Colonic mucosa (tissue), 4 donors: ENCODE results near the gene ASPRV1. TPM values are rescaled to one million over a fixed set of nuclear protein-coding genes. Genes with fewer than 3 reads are reported as not detected.
"Not testable (repeated sequence)": the region's sequence is repeated elsewhere in the genome, so short reads cannot be mapped to it uniquely, and the experiment has no call there.

Source experiments
- DNase-seq: peaks from one replicate; pipeline ENCODE4 v3.0.0-alpha.2; 2020
- H3K27ac ChIP-seq: fragments of 200-600 bp; one replicate; pipeline ENCODE4 v1.8.0; 2021
- H3K27me3 ChIP-seq: fragments of 200-600 bp; one replicate; pipeline ENCODE4 v1.8.0; 2021
- H3K36me3 ChIP-seq: fragments of 200-600 bp; one replicate; pipeline ENCODE4 v1.8.0; 2021
- H3K4me1 ChIP-seq: fragments of 200-600 bp; one replicate; pipeline ENCODE4 v1.8.0; 2021; ENCODE audit warnings: mild to moderate bottlenecking
- H3K4me3 ChIP-seq: fragments of 200-600 bp; one replicate; pipeline ENCODE4 v1.8.0; 2021
- H3K9ac ChIP-seq, 2 donors: one replicate each; pipeline ENCODE4 v1.7.0; 2013; ENCODE audit warnings: control low read depth in 2 of 2, low read depth in 2 of 2, low read length in 2 of 2
- H3K9me3 ChIP-seq: fragments of 200-600 bp; one replicate; pipeline ENCODE4 v1.8.0; 2021
- intact Hi-C: fragments of 100-400 bp; cut with DNase I; formaldehyde crosslinking; loops from one replicate; pipeline ENCODE4 v1.14.1; 2022
- total RNA-seq, 2 donors: library from RNA; stranded (reverse); fragmentation: NEBNext Ultra II Directional in 1 of 2; extraction: Animal tissue kit (Norgen Biotek cat#: 25700) in 1 of 2; gene quantifications; one replicate each; pipeline ENCODE4 v1.2.1, GENCODE V29; 2021
- TF ChIP-seq, protein P1 (sequence below): fragments of 200-600 bp; IDR thresholded peaks from one replicate; pipeline ENCODE4 v1.8.0; 2022; ENCODE audit warnings: antibody characterized with exemption, mild to moderate bottlenecking
- donor health status: healthy.
- donor health status: DM: no; HTN: no; CAD: no.
- donor health status: DM: no; HTN: no; CAD: no.

ASPRV1 gene
- total RNA-seq, 2 donors from 2014 or later, result 0.40 to 0.82 TPM

DNA sequence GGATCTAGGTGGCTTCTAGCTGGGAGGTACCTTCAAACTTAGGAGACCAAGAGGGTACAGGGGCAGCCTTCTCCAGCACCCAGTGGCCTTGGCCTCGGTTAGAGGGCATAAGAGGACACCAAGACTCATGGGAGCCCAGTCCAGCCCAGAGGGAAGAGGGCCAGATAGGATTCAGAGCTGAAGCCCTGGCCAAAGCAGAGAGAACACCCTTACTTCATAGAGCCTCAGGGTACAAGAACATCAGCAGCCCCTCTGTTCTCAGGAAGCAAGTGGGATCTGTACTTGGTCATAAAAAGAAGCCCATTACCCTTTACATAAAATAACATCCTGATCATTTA lies 45.0 kb upstream of the ASPRV1 start:
- intact Hi-C loops, result no loop called here
- Histone ChIP-seq H3K36me3 (no peaks in the 10 kb centered on the region), H3K27me3 (no peaks in the 10 kb centered on the region), H3K9ac (no peak overlapping the region), H3K27ac (no peak overlapping the region), H3K9me3 (no peaks in the 10 kb centered on the region), H3K4me3 (no peak overlapping the region), H3K4me1 (peaks cover 5% of the 10 kb centered on the region)
- no peak for DNase-seq
- TF ChIP-seq, protein P1, sequence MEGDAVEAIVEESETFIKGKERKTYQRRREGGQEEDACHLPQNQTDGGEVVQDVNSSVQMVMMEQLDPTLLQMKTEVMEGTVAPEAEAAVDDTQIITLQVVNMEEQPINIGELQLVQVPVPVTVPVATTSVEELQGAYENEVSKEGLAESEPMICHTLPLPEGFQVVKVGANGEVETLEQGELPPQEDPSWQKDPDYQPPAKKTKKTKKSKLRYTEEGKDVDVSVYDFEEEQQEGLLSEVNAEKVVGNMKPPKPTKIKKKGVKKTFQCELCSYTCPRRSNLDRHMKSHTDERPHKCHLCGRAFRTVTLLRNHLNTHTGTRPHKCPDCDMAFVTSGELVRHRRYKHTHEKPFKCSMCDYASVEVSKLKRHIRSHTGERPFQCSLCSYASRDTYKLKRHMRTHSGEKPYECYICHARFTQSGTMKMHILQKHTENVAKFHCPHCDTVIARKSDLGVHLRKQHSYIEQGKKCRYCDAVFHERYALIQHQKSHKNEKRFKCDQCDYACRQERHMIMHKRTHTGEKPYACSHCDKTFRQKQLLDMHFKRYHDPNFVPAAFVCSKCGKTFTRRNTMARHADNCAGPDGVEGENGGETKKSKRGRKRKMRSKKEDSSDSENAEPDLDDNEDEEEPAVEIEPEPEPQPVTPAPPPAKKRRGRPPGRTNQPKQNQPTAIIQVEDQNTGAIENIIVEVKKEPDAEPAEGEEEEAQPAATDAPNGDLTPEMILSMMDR, result no peak

DNA sequence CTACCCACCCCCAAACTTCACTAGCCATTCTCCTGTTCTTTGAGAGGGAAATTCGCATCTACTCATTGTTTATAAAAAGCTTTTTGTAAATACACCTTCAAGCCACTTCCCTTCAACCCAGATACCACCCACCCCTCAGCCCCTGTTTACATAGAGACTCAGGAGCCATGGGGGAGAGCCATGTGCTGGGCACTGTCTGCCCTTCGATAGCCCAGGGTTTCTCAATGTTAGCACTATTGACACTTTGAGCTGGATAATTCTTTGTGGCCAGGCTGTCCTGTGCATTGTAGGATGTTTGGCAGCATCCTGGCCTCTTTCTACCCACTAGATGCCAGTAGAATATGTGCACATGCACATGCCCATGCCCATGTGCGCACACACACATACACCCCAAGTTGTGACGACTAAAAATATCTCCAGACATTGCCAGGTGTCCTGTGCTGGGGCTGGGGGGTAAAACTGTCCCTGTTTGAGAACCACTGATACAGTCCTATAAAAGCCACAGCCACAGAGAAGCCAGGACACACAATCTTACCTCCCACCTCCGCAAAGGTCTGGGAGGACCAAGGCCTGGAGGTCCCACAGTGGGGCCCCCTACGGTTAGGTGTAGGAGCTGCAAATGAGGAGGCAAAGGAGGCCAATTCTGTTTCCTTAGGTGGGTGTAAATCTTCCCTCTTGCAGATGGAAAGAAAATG lies 44.5 kb upstream of the ASPRV1 start:
- no peaks in the 10 kb centered on the region for H3K27me3 ChIP-seq
- intact Hi-C loops, result no loop called here
- peaks cover 5% of the 10 kb centered on the region for H3K4me1 ChIP-seq
- H3K9ac ChIP-seq, result no peak overlapping the region
- TF ChIP-seq, protein P1, result no peak
- no peak for DNase-seq
- no peaks in the 10 kb centered on the region for H3K36me3 ChIP-seq
- H3K27ac ChIP-seq, result no peak overlapping the region
- no peak overlapping the region for H3K4me3 ChIP-seq
- no peaks in the 10 kb centered on the region for H3K9me3 ChIP-seq

DNA sequence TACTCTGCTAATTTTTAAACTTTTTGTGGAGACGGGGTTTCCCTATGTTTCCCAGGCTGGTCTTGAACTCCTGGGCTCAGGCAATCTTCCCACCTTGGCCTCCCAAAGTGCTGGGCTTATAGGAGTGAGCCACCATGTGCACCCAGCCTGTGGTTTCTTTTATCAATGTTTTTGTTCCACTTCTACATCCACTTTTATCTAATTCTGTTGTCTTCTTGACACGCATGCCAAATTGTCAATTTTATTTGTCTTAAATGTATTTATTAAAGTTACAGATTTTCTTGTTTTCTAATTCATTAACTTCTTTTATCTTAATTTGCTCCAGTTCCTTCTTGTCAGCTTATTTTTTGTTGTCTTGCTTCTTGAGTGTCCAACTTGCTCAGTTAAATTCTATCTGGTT lies 43.8 kb upstream of the ASPRV1 start:
- intact Hi-C loops, result no loop called here
- TF ChIP-seq, protein P1, result no peak
- no peak overlapping the region for H3K4me3 ChIP-seq
- H3K27ac ChIP-seq, result no peak overlapping the region
- no peaks in the 10 kb centered on the region for H3K9me3 ChIP-seq
- no peak for DNase-seq
- no peaks in the 10 kb centered on the region for H3K27me3 ChIP-seq
- no peaks in the 10 kb centered on the region for H3K36me3 ChIP-seq
- H3K4me1 ChIP-seq, result peaks cover 5% of the 10 kb centered on the region
- H3K9ac ChIP-seq, result no peak overlapping the region

DNA sequence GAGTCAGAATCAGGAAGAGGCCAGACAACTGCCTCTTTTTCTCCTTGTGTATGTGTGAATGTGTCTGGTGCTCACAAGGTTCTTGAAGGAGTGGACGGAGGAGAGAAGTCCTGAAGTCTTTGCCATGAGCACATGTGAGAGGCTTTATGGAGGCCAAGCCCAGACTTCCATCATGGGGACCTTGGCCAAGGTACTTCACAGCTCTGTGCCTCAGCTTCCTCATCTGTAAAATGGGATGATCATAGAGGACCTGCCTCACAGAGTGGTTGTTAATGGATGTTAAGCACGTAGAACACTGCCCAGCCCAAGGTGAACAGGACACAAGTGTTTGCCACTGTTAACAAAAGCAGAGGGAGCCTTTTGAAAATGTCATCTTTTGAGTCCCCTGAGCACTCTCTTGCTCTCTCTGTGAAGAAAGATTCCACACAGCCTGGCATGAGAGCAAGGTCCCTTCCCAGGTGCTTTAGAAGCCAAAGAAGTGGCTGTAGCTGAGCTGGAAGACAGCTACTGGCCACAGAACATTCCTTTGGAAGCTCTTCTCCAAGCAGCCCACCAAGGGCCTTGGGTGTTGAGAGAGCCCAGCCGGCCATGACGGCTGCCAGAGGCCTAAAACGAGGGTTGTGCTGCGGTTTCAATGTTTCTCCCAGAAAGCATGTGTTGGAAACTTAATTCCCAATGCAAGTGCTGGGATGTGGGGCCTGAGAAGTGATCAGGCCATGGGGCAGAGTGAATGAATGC lies 41.8 kb upstream of the ASPRV1 start:
- DNase-seq, result no peak
- TF ChIP-seq, protein P1, result no peak

DNA sequence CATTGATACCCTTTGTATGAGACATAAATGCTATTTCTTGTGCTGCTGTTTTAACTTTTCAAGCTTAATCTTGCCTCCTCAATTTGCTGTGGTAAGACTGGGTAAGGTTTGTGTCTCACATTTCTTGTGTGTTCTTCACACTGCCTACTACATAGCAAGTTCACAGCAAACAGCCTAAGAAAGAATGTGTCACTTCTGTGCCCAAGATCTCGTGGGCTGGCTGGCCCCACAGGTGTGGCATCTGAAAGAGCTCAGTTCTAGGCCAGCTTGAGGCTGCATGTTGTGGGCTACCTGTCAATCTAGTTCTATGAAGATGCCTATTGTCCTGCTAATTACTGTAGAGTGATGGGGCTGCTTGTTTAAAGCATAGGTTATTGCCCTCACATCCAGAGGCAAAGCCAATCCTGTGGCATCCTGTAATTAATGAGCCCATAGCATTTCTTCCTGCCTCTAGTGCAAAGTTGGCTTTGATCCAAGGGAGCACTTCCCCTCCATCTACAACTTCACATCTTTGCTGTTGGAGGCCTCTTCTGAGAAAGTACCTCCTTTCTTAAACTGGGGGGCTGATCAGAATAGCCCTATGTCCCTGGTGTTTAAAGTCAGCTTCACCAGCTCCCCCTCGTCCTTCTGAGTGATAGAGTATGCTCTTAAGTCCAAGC lies 40.9 kb upstream of the ASPRV1 start:
- H3K27me3 ChIP-seq, result no peaks in the 10 kb centered on the region
- no peak for DNase-seq
- H3K4me3 ChIP-seq, result no peak overlapping the region
- no peaks in the 10 kb centered on the region for H3K36me3 ChIP-seq
- intact Hi-C loops, result no loop called here
- no peaks in the 10 kb centered on the region for H3K4me1 ChIP-seq
- TF ChIP-seq, protein P1, result no peak
- H3K9me3 ChIP-seq, result no peaks in the 10 kb centered on the region
- no peak overlapping the region for H3K9ac ChIP-seq
- H3K27ac ChIP-seq, result no peak overlapping the region

More for the DNA sequence above, 41.8 kb upstream of the ASPRV1 start:
- H3K9me3 ChIP-seq, result no peaks in the 10 kb centered on the region
- H3K36me3 ChIP-seq, result no peaks in the 10 kb centered on the region
- intact Hi-C loops, result no loop called here
- H3K27me3 ChIP-seq, result no peaks in the 10 kb centered on the region
- H3K27ac ChIP-seq, result no peak overlapping the region
- no peaks in the 10 kb centered on the region for H3K4me1 ChIP-seq
- H3K9ac ChIP-seq, result no peak overlapping the region
- H3K4me3 ChIP-seq, result no peak overlapping the region

DNA sequence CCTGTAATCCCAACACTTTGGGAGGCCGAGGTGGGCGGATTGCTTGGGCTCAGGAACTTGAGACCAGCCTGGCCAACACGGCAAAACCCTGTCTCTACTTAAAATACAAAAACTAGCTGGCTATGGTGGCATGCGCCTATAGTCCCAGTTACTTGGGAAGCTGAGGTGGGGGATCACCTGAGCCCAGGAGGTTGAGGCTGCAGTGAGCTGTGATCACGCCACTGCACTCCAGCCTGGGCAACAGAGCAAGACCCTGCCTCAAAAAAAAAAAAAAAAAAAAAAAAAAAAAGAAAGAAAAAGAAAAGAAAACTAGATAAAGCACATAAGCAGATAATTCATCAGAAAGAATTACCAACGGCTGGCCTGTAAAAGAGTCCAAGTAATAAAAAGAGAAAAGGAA lies 39.1 kb upstream of the ASPRV1 start:
- H3K4me1 ChIP-seq, H3K9me3 ChIP-seq, H3K36me3 ChIP-seq, DNase-seq, H3K4me3 ChIP-seq, H3K27me3 ChIP-seq, intact Hi-C loops, H3K27ac ChIP-seq, H3K9ac ChIP-seq: not testable (repeated sequence)
